Upper lobe of right lung (tissue), 1 donor: ENCODE data around the gene PAX5. TPM values are rescaled to one million over a fixed set of nuclear protein-coding genes. Genes with fewer than 3 reads are reported as not detected.

Experiments used
- ATAC-seq: fragments of 200-7000 bp; cut with Tn5 transposase; one replicate; pipeline ENCODE4 v1.9.1; 2020; ENCODE audit warnings: mild to moderate bottlenecking, moderate library complexity
- DNase-seq: peaks from one replicate; pipeline ENCODE4 v3.0.0-alpha.2; 2020
- H3K27ac ChIP-seq: fragments of 200-600 bp; one replicate; pipeline ENCODE4 v1.8.0; 2022
- H3K27me3 ChIP-seq: fragments of 200-600 bp; one replicate; pipeline ENCODE4 v1.8.0; 2022; ENCODE audit warnings: mild to moderate bottlenecking
- H3K36me3 ChIP-seq: fragments of 200-600 bp; one replicate; pipeline ENCODE4 v1.8.0; 2022
- H3K4me1 ChIP-seq: fragments of 200-600 bp; one replicate; pipeline ENCODE4 v1.8.0; 2022
- H3K4me3 ChIP-seq: fragments of 200-600 bp; one replicate; pipeline ENCODE4 v1.8.0; 2022; ENCODE audit warnings: mild to moderate bottlenecking
- H3K9me3 ChIP-seq: fragments of 200-600 bp; one replicate; pipeline ENCODE4 v1.8.0; 2022
- CTCF ChIP-seq: fragments of 200-600 bp; IDR thresholded peaks from one replicate; pipeline ENCODE4 v1.8.0; 2022; ENCODE audit warnings: antibody characterized with exemption
- intact Hi-C: fragments of 100-400 bp; cut with DNase I; formaldehyde crosslinking; loops from one replicate; pipeline ENCODE4 v1.11.0; 2022
- total RNA-seq: library from RNA; stranded (reverse); fragmentation: NEBNext Ultra II Directional; extraction: Animal tissue kit (Norgen Biotek cat#: 25700); gene quantifications from one replicate; pipeline ENCODE4 v1.2.1, GENCODE V29; 2021
- donor health status: DM: no; HTN: yes; CAD: no; lungs with severe emphysema.

PAX5 gene
- total RNA-seq, 1 donor from 2014 or later: 0.23 TPM

- no peak for ATAC-seq
- H3K27me3 ChIP-seq: peaks cover 4% of the 10 kb centered on the region
- no peak for TF ChIP-seq CTCF
Observed at GRCh38 chr9:36868586-36869282, 165.3 kb downstream of the PAX5 start.

GRCh38 chr9:36867672-36868471, 166.2 kb downstream of the PAX5 start:
- Histone ChIP-seq H3K4me3 (no peak overlapping the region), H3K4me1 (no peaks in the 10 kb centered on the region), H3K27me3 (peaks cover 4% of the 10 kb centered on the region), H3K36me3 (no peaks in the 10 kb centered on the region), H3K27ac (no peak overlapping the region), H3K9me3 (no peaks in the 10 kb centered on the region)
- intact Hi-C loops: no loop called here
- peak; percentile 50 for ATAC-seq
- TF ChIP-seq CTCF: no peak
- peak; percentile 58 for DNase-seq

More at GRCh38 chr9:36868586-36869282, 165.3 kb downstream of the PAX5 start:
- H3K27ac ChIP-seq: no peak overlapping the region
- H3K9me3 ChIP-seq: no peaks in the 10 kb centered on the region
- intact Hi-C loops: no loop called here
- DNase-seq: peak; percentile 37
- H3K4me3 ChIP-seq: no peak overlapping the region
- no peaks in the 10 kb centered on the region for H3K4me1 ChIP-seq
- no peaks in the 10 kb centered on the region for H3K36me3 ChIP-seq

GRCh38 chr9:36867241-36867640, 166.8 kb downstream of the PAX5 start:
- ATAC-seq: no peak
- Histone ChIP-seq H3K36me3 (no peaks in the 10 kb centered on the region), H3K9me3 (no peaks in the 10 kb centered on the region), H3K27ac (no peak overlapping the region), H3K27me3 (peaks cover 4% of the 10 kb centered on the region), H3K4me3 (no peak overlapping the region), H3K4me1 (no peaks in the 10 kb centered on the region)
- DNase-seq: peak; percentile 27
- intact Hi-C loops: no loop called here
- no peak for TF ChIP-seq CTCF

GRCh38 chr9:36866840-36867239, 167.2 kb downstream of the PAX5 start:
- H3K27ac ChIP-seq: no peak overlapping the region

More at GRCh38 chr9:36866840-36867239, 167.2 kb downstream of the PAX5 start:
- intact Hi-C loops: no loop called here
- TF ChIP-seq CTCF: no peak
- Histone ChIP-seq H3K4me3 (no peak overlapping the region), H3K9me3 (no peaks in the 10 kb centered on the region), H3K27me3 (peaks cover 4% of the 10 kb centered on the region), H3K4me1 (no peaks in the 10 kb centered on the region), H3K36me3 (no peaks in the 10 kb centered on the region)
- ATAC-seq (no peak), DNase-seq (no peak)
